Stimulated activated CD8-positive, alpha-beta memory T cell treated with anti-CD3 and anti-CD28 coated beads, Interleukin-12 subunit alpha, Interleukin-12 subunit beta, amount 100 ng/mL, for 4 hours (primary cell): ENCODE results near the gene ZNF385B.

Experiments
- DNase-seq: peaks from one replicate; pipeline ENCODE4 v3.0.0-alpha.2; 2020; ENCODE audit warnings: low read depth

ZNF385B gene

DNA sequence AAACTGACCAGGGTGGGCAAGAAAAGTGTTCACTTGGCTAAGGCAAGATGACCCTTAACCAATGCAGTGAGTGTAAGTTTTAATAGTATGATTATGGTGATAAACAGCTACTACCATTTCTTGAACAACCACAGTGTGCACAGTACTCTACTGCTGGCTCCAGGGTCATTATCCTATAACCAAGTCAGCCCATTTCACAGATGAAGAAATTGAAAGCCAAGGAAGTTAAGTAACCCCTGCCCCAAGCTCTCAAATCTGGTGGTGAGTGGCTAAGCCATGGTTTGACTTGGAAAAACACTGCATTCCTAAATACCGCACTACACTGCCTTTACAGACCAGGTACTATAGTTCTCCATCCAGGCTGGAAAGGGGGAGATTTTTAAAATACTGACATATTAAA, 5.7 kb downstream of the ZNF385B start:
- DNase-seq = no peak

DNA sequence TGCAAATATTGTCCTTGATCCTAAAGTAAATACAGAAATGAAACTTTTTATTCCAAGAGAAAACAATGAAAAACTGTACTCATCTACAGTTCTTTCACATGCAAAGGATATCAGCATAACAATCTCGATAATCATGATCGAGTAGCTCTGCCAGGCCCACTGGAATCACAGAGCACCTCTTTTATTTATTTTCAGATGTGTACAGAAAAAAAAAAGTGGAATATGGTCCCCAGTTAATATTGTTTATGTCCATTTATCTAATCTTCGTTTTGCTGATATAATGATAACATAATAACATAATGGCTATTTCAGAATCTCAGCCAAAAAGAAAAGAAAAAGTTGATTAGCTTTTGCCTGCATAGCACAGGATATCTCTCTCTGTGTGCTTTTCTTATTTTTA, 6.5 kb downstream of the ZNF385B start:
- DNase-seq = no peak

DNA sequence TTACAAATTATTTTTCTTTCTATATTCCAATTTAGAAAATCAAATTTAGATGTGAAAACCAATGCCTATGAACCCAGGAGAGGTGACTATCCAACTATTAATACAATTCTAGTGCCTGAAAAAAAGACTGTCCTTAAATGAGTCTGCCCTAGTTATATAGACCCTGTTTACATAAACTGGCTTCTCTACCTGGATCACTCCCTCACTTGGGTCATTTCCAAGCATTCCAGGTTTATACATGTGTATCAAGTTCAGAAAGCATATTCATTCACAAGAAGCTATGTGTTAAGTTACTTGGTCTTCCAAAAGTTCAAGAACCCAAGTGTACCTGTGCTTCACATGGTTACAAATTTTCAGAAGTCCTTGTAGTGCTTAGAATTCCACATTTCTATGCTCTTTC, 8.3 kb downstream of the ZNF385B start:
- no peak for DNase-seq

DNA sequence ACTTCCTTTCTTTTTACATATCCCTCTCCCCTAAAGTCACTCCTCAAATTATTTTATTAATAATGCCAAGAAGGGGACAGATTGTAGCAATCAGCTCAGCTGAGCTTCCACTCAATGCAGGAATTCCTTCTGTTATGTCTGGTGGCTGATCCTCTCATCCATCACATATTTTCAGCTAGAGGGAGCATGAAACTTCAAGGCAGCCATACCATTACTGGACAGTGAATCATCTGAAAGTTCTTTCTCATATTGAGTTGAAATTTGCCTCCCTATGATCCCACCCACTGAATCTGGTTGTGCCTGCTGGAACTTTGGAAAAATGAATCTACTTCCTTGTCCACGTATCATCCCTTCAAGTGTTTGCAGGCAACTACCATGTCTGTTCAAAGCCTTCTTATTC, 11.2 kb downstream of the ZNF385B start:
- no peak for DNase-seq

DNA sequence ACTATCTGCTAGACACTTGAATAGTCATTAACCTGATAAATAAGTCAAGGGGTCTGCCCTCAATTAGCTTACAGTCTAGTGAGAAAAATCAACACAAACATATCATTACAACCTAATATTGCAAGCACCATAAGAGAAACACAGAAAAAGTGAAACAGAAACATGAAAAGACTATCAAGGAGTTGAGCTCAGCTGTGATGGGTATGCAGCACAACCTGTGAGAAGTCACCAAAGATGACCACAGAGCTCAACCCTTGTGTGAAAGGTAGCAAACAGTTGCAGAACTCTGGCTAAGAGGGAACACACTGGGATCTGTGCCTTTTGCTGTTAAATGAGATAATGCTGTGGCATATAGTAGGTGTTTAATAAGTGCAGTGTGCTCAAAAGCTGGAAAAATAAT, 11.7 kb downstream of the ZNF385B start:
- DNase-seq = no peak

DNA sequence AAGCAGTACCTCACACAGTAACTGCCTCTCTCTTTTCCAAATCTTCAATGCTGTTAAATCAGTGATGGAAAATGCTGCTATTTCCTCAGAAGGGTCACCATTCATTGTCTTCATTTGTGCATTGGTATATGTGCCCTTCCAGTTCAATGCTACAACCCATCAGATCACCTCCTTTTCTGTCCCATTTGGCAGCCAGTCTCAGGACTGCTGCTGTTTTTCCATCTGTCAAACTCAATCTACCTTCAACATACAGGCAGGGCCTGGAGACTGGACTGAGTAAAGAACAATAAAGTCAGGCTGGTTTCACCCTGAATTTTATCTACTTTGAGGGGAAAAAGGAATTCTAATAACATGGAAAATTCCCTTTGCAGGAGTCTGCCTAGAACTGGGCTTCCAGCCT, 17.9 kb downstream of the ZNF385B start:
- no peak for DNase-seq

DNA sequence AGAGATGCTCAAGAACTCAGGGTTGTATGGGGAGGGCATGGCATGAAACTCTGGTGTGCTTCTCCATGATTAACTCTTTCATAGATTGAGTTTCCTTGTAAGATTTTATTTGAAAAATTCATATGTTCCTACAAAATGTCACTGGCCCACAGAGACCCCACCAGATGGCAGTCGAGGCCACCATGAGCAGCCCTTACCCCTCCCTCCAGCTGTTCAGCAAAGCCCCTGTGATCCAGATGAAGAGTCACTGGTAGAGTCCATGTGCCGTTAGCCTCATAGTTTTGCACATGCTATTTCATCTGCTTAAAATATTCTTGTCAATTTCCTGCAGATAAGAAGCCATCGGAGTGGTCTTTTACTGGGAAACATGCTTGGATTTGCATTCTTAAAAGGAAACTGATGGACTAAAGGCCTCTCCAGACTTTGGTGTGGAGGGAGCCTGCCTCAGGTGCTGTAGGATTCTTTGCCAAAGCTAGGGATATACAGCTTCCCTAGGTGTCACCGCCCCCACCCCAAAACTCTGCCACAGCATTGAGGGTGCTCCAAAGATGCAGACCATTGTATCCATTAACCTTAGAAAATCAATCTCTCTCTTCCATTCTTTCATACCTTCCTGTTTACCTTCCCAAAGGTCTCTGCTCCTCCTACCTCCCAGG, 18.8 kb downstream of the ZNF385B start:
- no peak for DNase-seq

DNA sequence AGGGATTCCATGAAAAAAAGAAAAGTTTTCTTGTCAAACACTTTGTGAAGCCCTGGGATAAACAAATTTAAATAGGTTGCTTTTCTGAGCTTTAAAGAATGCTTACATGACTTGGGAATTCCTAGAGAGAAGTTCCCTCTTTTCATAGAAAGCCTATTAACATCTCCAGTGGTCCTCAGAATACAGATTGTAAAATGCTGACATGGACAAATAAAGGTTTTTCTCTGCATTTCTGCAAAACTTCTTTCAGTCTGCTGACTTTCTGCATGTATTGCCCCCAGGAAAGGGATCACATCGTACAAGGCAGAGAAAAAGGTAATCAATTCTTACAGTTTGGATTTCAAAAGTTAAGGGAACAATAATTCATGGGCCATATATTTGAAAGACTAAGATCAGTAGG, 20.6 kb downstream of the ZNF385B start:
- no peak for DNase-seq

DNA sequence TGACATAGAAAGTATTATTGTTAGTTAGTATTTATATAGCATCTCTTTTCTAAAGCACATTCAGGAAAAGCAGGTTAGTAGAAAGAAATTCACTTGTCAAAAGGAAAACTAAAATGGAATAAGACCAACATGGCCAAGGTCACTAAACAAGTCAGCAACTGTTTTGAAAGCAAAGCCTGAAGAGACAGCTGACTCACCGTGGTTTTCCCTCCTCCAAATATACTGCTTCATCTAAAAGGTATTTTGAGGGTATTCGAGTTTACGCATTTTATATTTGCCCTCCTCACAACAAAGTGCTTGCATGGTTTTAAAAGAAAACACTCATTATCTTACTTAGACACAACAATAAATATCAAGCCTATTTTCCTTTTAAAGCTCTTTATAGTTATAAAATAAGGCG, 24.0 kb downstream of the ZNF385B start:
- no peak for DNase-seq

DNA sequence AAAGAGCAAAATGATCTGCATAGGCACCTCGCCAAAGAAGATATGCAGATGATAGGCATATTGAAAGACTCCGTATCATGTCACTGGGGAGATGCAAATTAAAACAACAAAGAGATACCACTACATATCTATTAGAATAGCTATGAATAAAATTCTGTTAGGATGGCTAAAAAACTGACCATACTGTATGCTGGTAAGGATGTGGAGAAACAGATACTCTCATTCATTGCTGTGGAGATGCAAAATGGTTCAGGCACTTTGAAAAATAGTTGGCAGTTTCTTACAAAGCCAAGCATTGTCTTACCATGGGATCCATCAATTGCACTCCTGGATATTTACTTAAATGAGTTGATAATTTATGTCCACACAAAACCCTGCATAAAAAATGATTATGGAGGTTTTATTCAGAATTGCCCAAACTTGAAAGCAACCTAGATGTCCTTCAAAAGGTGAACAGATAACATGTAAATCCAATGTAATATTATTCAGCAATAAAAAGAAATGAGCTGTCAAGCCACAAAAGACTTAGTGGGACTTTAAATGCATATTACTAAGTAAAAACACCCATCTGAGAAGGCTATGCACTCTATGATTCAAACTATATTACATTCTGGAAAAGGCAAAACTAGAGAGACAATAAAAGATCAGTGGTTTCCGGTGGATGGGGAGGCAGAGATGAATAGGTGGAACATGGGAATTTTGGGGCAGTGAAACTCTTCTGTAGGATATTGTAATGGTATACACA, 31.2 kb downstream of the ZNF385B start:
- no peak for DNase-seq

DNA sequence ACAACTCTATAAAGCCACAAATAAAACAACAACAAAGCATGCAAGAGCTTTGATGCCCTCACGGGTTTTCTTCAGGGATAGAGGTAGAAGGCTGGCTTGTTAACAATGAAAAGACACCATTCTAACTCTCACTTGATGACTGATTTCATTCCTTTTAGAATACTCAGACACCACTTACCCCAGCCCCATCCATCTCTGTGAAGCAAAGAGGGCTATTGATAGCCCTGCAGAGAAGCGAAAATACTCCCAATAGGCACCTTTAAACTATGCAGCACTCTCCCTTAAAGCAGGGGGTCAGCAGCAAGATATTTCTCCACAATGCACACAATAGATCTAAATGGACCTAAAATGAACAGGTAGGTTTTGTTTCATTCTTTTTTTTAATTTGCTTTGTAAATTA, 35.1 kb downstream of the ZNF385B start:
- no peak for DNase-seq

DNA sequence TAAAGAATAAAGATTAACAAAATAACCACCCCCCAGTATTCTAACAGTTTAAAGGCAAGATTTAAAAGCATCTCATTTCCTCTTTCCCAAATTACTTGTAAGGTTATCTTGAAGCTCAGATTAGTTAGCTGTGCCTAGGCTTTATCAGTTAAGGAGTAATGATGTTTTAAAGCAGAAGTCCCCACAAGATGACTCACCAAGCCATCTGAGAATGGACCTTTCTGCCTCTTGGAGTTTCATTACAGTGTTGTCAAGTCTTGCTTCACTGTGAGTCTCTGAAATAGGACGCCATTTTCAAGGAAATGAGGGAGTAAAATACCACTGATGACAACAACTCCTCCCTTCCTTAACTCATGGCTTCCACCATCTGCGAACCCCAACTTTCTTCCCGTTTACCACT, 35.9 kb downstream of the ZNF385B start:
- no peak for DNase-seq

DNA sequence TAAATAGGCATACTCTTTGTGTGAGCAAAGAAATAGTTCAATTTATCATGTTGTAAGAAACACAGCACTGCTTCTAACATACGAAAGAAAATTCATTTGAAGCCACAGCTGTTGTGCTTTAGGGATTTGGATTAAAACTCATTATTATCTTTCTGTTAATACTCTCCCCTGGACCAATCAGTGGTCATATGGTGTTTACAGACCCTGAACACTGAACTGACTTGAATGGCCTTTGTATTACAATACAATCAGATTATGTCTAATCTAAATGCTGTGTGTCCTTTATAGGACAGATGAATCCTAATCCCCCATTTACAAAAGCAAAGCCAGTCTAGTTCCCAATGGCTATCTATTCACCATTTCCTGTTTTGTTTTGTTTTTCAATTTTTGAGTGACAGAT, 36.5 kb downstream of the ZNF385B start:
- DNase-seq = no peak

DNA sequence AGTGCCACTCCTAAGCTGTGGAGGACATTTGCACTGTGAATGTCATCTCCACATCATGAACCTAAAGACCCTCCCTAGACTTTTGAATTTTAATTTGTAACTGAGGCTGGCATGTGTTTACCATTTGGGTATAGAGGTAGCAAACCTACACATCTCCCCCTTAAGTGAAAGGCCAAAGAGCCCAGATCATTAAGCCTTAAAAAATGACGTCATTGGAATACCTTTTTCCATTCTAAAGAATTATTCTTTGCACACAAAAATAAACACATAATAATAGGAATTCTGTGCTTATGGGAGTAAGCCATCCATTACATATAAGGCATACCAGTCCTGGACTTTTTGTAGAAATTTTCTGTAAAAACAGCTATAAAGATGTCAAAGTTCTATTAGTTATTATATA, 38.9 kb downstream of the ZNF385B start:
- no peak for DNase-seq

DNA sequence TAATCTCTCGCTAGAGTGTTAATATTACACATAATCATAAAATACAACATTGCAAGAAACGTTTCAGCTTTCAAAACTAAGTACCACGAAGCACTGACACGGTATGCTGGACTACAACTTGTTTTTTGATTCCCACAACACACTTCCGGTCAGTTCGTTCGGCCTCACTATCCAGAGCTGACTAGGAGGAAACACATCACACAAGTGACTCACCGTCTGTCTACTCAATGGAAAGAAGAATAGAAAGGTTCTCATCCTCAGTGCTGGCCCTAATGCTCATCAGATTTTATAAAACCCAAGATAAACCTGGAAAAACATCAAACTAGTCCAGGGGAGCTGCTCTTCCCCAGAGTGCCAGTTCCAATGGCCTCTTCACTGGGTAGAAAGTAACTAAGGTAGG, 42.9 kb downstream of the ZNF385B start:
- DNase-seq = no peak

DNA sequence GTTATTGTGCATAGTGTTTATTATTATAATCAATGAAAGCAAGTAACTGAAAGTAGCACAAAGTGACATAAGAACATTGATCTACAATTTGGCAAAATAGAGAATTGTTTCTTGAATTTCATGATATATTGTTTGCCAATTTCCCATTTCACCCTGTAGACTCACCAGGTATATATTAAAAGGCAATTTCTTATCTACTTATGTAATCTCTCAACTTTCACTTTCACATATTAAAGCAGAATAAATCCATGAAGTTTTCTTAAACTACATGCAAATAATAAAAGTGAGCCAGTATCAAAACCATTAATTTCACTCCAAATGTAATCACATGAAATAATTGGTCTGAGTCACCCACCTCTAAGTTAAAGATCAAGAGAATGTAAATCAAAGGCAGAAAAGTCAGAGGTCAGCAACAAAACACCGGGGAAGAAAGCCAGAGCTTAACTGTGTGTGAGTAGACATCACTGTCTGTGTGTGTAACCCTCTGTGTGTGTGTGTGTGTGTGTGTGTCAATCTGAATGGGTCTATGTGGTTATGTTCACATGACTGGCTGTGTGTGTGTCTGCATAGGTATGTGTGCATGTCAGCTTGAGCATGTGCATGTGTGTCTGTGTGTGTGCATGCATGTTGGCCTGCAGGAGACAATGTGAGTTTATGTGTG, 44.1 kb downstream of the ZNF385B start:
- no peak for DNase-seq

DNA sequence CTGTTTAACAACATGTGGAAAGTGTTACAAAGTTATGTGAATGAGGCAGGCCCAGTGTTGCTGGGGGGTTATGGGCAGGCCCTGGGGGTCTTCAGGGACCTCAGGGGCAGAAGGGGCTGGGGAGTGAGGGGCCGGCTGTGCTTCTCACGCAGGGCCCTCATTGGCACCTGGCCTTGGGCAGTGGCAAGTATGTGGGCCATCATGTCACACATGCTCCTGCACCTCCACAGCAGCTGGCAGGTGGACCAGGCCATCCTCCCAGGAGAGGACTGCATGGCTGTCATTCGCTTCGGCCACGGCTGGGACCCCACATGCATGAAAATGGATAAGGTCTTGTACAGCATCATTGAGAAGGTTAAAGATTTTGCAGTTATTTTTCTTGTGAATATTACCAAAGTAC, 47.4 kb downstream of the ZNF385B start:
- DNase-seq = no peak

DNA sequence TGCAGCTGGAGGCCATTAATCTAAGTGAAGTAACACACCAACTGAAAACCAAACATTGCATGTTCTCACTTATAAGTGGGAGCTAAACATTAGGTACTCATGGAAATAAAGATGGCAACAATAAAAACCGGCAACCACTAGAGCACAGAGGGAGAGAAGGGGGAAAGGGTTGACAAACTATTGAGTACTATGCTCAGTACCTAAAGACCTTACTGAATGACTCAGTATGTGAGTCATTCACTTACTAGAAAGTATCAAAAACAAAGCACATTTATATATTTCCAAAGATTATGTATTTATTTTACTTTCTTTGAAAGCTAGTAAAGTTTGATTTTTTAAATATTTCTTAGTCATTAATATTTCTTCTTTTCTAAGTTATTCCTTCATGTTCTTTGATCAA, 48.9 kb downstream of the ZNF385B start:
- no peak for DNase-seq

DNA sequence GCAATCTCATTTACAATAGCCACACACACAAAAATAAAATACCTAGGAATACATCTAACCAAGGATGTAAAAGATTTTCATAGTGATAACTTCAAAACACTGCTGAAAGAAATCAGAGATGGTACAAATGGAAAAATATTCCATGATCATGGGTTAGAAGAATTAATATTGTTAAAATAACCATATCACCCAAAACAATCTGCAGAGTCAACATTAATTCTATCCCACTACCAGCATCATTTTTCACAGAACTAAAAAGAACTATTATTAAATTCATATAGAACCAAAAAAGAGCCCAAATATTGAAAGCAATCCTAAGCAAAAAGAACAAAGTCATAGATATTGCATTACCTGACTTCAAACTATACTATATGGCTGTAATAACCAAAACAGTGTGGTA, 50.4 kb downstream of the ZNF385B start:
- no peak for DNase-seq

DNA sequence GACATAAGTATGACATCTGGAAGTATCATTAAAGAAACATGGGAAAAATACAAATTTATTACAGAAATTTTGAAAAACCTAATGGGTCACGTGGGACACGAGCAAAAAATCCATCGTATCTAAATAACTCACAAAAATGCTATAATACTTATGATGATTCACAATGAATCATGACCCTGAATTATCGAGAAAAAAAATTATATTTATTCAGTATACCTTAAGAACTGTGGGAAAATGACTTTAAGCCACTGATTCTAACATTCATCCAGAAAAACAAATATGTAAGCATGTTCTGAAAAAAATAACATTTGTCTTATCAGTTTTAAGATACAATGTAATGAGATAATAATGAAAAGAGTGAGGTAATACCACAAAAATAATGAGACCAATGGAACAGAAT, 51.8 kb downstream of the ZNF385B start:
- DNase-seq = no peak

DNA sequence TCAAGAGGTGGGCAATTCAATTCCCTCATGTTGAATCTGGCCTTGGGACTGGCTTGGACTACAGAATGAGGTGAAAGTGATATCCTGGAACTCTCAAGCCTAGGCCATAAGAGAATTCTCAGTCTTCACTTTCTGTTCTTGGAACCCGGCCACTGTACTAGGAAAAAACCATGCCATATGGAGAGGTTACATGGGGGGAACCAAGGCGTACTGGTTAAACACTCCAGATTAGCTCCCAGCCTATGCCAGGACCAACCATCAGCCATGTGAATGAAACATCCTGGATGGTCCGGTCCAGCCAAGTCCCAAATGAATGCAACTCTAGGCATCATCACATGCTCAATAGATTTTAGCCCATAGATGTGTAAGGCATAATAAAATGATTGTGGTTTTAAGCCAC, 56.4 kb downstream of the ZNF385B start:
- DNase-seq = no peak

DNA sequence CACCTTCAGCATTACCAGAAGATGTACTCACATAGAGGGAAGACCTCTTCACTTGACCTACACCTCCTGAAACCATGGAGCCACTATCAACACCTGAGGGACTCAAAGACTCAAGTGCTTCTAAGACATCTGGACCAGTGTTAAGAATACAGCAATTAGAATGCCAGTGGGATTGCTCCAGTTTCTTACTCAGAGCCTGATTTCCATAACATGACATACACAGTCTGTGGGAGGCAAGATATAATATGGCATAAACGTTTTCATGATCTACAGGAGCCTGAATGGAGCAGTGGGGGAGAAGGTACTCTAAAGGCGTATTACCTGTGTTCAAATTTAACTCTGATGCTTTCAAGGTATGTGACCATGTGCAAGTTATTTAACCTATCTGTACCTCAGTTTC, 57.2 kb downstream of the ZNF385B start:
- no peak for DNase-seq

DNA sequence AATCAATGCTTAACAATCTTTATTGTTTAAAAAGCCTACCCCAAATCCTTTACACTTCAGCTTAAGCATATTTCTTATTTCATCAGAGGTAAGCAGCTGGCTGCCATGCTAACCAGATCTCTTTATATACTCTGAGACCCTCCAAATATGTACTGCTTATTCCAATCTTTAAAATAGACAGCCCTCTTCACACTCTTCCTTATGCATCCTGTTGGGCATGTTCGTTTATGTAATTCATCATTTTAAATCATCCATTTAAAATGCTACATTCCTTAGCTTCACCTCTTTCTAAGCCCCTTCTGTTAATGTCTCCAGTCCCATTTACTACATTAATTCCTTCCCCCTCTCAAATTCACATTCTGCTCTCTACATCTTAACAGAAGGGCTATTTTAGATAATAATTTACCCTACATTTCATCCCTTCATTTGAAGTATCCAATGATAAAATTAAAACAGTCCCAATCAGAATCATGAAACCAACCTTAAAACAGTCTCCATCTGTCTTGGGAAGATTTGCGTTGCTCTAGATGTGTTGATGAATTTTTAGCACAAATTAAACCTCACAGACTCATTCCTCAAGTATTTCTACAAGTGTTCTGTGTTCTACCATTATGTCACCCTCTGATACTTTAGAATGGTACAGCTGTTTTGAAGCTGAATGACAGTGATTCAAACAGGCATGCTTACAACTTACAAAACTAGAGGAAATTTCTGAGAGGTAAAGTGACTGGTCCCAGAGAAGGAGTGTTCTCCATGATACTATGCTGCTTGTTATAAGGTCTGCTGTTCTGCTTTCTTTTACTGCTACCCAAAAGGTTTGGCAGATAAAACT, 59.1 kb downstream of the ZNF385B start:
- no peak for DNase-seq
